Body of pancreas (tissue), 4 donors: ENCODE measurements around the gene XPR1. TPM values are rescaled to one million over a fixed set of nuclear protein-coding genes. Genes with fewer than 3 reads are reported as not detected.

Experiments used
- ATAC-seq: fragments of 150-250 bp; one replicate; pipeline ENCODE4 v1.9.1; 2016
- DNase-seq, 4 donors: peaks; one replicate each; pipeline ENCODE4 v3.0.0-alpha.2; 2019
- H3K27ac ChIP-seq, 4 donors: fragments of 200-600 bp; sonication (generic); 1 replicate in 3 of 4; 2 replicates in 1 of 4; pipeline versions ENCODE4 v1.5.1 to v1.6.1; 2016 to 2019; ENCODE audit warnings: mild to moderate bottlenecking in 1 of 4, mixed read lengths in 1 of 4, moderate library complexity in 1 of 4
- H3K27me3 ChIP-seq, 2 donors: fragments of 200-600 bp; sonication (generic); one replicate each; pipeline ENCODE4 v1.6.0; 2016; ENCODE audit warnings: mild to moderate bottlenecking in 1 of 2
- H3K36me3 ChIP-seq, 2 donors: fragments of 200-600 bp; sonication (generic); replicated peaks in 1 of 2; 2 replicates each; pipeline ENCODE4 v1.5.1; 2016; ENCODE audit warnings: low read depth in 2 of 2; ENCODE audit not compliant: insufficient read depth in 1 of 2
- H3K4me1 ChIP-seq: fragments of 200-600 bp; sonication (generic); one replicate; pipeline ENCODE4 v1.6.0; 2016
- H3K4me3 ChIP-seq, 2 donors: fragments of 200-600 bp; sonication (generic); 1 replicate in 1 of 2; 2 replicates in 1 of 2; pipeline ENCODE4 v1.5.1; 2016 to 2019
- H3K9me3 ChIP-seq, 3 donors: fragments of 200-600 bp; sonication (generic); 1 replicate in 2 of 3; 2 replicates in 1 of 3; pipeline ENCODE4 v1.5.1; 2016
- CTCF ChIP-seq, 7 experiments: fragments of 450-650 bp in 4 of 7; fragments of 200-600 bp in 3 of 7; sonication (generic) in 3 of 7; IDR thresholded peaks; one replicate each; pipeline ENCODE4 v1.5.1; 2016 to 2019; ENCODE audit warnings: antibody characterized with exemption in 7 of 7
- POLR2A ChIP-seq, 3 donors: fragments of 450-650 bp; IDR thresholded peaks; one replicate each; pipeline ENCODE4 v1.6.1; 2016; ENCODE audit warnings: antibody characterized with exemption in 3 of 3, mild to moderate bottlenecking in 2 of 3
- WGBS, 2 donors: methylation state at CpG; one replicate each; pipeline ENCODE4 v1.1.5; 2017; 5-methylcytosine and 5-hydroxymethylcytosine counted together
- intact Hi-C: fragments of 100-400 bp; cut with DNase I; formaldehyde crosslinking; loops from one replicate; pipeline ENCODE4 v1.15.1; 2023
- total RNA-seq, 2 donors: library from RNA; depleted of rRNA; stranded (reverse); fragments of >200 nt; gene quantifications; one replicate each; pipeline ENCODE4 v1.1.0, GENCODE V29; 2016

The XPR1 gene
- total RNA-seq, 2 donors from 2014 or later: 11.5 to 13.0 TPM

- Histone ChIP-seq H3K9me3 (no peaks in the 10 kb centered on the region), H3K4me1 (peaks cover 17% of the 10 kb centered on the region), H3K36me3 (no peaks in the 10 kb centered on the region), H3K4me3 (no peak overlapping the region), H3K27ac (no peak overlapping the region), H3K27me3 (no peaks in the 10 kb centered on the region)
- no peak for DNase-seq
- ATAC-seq: no peak
- intact Hi-C loops: no loop called here
- TF ChIP-seq CTCF (IDR thresholded peaks at IDR 0.05): no peak
- WGBS, 2 donors: 72 to 77% methylated on average over 13 of the region's 13 CpGs
Observed at GRCh38 chr1:180901076-180901990, 269.5 kb downstream of the XPR1 start.

GRCh38 chr1:180902541-180902940, 270.7 kb downstream of the XPR1 start:
- peaks cover 15% of the 10 kb centered on the region for H3K4me1 ChIP-seq
- ATAC-seq: no peak
- TF ChIP-seq POLR2A (IDR thresholded peaks at IDR 0.05): no peak
- no peak for TF ChIP-seq CTCF (IDR thresholded peaks at IDR 0.05)
- H3K36me3 ChIP-seq: no peaks in the 10 kb centered on the region
- H3K9me3 ChIP-seq: no peaks in the 10 kb centered on the region
- H3K27ac ChIP-seq: no peak overlapping the region
- no peaks in the 10 kb centered on the region for H3K27me3 ChIP-seq
- intact Hi-C loops: no loop called here
- H3K4me3 ChIP-seq: no peak overlapping the region
- DNase-seq: no peak
- 81 to 82% methylated on average over 3 of the region's 3 CpGs for WGBS, 2 donors

GRCh38 chr1:180905927-180906326, 274.1 kb downstream of the XPR1 start:
- no peak for DNase-seq
- intact Hi-C loops: no loop called here
- Histone ChIP-seq H3K27ac (no peak overlapping the region), H3K4me3 (no peak overlapping the region), H3K9me3 (no peaks in the 10 kb centered on the region), H3K27me3 (no peaks in the 10 kb centered on the region), H3K36me3 (no peaks in the 10 kb centered on the region), H3K4me1 (no peaks in the 10 kb centered on the region)
- WGBS, 2 donors: 78 to 84% methylated on average over 8 of the region's 8 CpGs
- no peak for ATAC-seq
- no peak for TF ChIP-seq POLR2A (IDR thresholded peaks at IDR 0.05)
- no peak for TF ChIP-seq CTCF (IDR thresholded peaks at IDR 0.05)

GRCh38 chr1:180906511-180906910, 274.7 kb downstream of the XPR1 start:
- no peaks in the 10 kb centered on the region for H3K9me3 ChIP-seq
- no peak for TF ChIP-seq CTCF (IDR thresholded peaks at IDR 0.05)
- TF ChIP-seq POLR2A (IDR thresholded peaks at IDR 0.05): no peak
- H3K4me3 ChIP-seq: no peak overlapping the region
- no peaks in the 10 kb centered on the region for H3K36me3 ChIP-seq
- DNase-seq (no peak), ATAC-seq (no peak)
- intact Hi-C loops: no loop called here
- H3K4me1 ChIP-seq: peaks cover 2% of the 10 kb centered on the region
- no peaks in the 10 kb centered on the region for H3K27me3 ChIP-seq
- H3K27ac ChIP-seq: no peak overlapping the region
- WGBS, 2 donors: 83 to 89% methylated on average over 7 to 9 of the region's 9 CpGs
